ENCODE results near the gene CHCHD6.

DNA sequence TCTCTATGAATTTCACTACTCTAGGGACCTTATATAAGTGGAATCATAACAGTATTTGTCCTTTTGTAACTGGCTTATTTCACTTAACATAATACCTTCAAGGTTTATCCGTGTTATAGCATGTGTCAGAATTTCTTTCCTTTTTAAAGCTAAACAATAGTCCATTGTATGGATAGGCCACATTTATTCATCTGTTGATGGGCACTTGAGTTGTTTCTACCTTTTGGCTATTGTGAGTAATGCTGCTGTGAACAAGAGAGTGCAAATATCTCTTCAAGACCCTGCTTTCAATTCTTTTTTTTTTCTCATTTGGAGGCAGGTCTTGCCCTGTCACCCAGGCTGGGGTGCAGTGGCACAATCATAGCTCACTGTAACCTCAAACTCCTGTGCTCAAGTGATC lies 56.5 kb downstream of the CHCHD6 start:
- TF ChIP-seq CTCF (IDR thresholded peaks at IDR 0.05) = no peak
- TF ChIP-seq POLR2A (IDR thresholded peaks at IDR 0.05) = no peak
